Neural cell (in vitro differentiated cells): Measurements from ENCODE around the gene BCL11B.

Experiments
- CTCF ChIP-seq: fragments of 450-650 bp; IDR thresholded peaks from 2 replicates; pipeline ENCODE4 v1.5.1; 2014; ENCODE audit warnings: antibody characterized with exemption, mild to moderate bottlenecking, moderate library complexity; ENCODE audit not compliant: poor library complexity, severe bottlenecking
- EP300 ChIP-seq: fragments of 450-650 bp; conservative IDR thresholded peaks from 2 replicates; pipeline ENCODE4 v1.6.1; 2014; ENCODE audit warnings: antibody characterized with exemption, mild to moderate bottlenecking, moderate library complexity; ENCODE audit not compliant: poor library complexity, severe bottlenecking
- EZH2 ChIP-seq: fragments of 200-600, 300-800 bp; shearing (Covaris generic), sonication (generic); IDR thresholded peaks from 2 replicates; pipeline ENCODE4 v1.6.1; 2014; ENCODE audit warnings: antibody characterized with exemption, low read length, borderline replicate concordance, mild to moderate bottlenecking; ENCODE audit not compliant: insufficient read depth, poor library complexity, severe bottlenecking
- MXI1 ChIP-seq: fragments of 450-650 bp; conservative IDR thresholded peaks from 2 replicates; pipeline ENCODE4 v1.6.1; 2014; ENCODE audit warnings: antibody characterized with exemption, mild to moderate bottlenecking; ENCODE audit not compliant: poor library complexity, severe bottlenecking
- POLR2AphosphoS5 ChIP-seq: IDR thresholded peaks from 2 replicates; pipeline ENCODE4 v1.6.1; 2012
- RAD21 ChIP-seq: fragments of 450-650 bp; conservative IDR thresholded peaks from 2 replicates; pipeline ENCODE4 v1.6.1; 2014; ENCODE audit warnings: antibody characterized with exemption, mild to moderate bottlenecking, moderate library complexity
- REST ChIP-seq: IDR thresholded peaks from 2 replicates; pipeline ENCODE4 v1.6.1; 2012; ENCODE audit warnings: borderline replicate concordance
- SMC3 ChIP-seq: fragments of 450-650 bp; conservative IDR thresholded peaks from 2 replicates; pipeline ENCODE4 v1.6.1; 2014; ENCODE audit warnings: antibody characterized with exemption, mild to moderate bottlenecking, moderate library complexity; ENCODE audit not compliant: poor library complexity
- TAF1 ChIP-seq: IDR thresholded peaks from 2 replicates; pipeline ENCODE4 v1.6.1; 2012; ENCODE audit warnings: low read depth

GRCh38 chr14:99156090-99156425 lies 115.9 kb downstream of the BCL11B start:
- TF ChIP-seq CTCF, result no peak
- no peak for TF ChIP-seq TAF1
- no peak for TF ChIP-seq POLR2AphosphoS5
- TF ChIP-seq REST, result no peak
- no peak for TF ChIP-seq EP300
- TF ChIP-seq EZH2, result no peak
- TF ChIP-seq SMC3, result no peak
- TF ChIP-seq RAD21, result no peak
- no peak for TF ChIP-seq MXI1
